Muscle of leg (tissue), 11 donors: ENCODE measurements around the gene HTRA2. TPM values are rescaled to one million over a fixed set of nuclear protein-coding genes. Genes with fewer than 3 reads are reported as not detected.

Experiments
- DNase-seq: peaks from one replicate; pipeline ENCODE4 v3.0.0; 2013
- H3K27ac ChIP-seq: one replicate; pipeline ENCODE4 v1.5.1; 2013; ENCODE audit warnings: mild to moderate bottlenecking, low read length, control low read depth
- H3K27me3 ChIP-seq: one replicate; pipeline ENCODE4 v1.6.1; 2013; ENCODE audit warnings: low read length; ENCODE audit not compliant: control insufficient read depth, insufficient read depth
- H3K36me3 ChIP-seq: one replicate; pipeline ENCODE4 v1.6.1; 2013; ENCODE audit warnings: low read length; ENCODE audit not compliant: control insufficient read depth, insufficient read depth
- H3K4me1 ChIP-seq: one replicate; pipeline ENCODE4 v1.6.1; 2013; ENCODE audit warnings: low read length; ENCODE audit not compliant: control insufficient read depth, insufficient read depth
- H3K4me3 ChIP-seq: one replicate; pipeline ENCODE4 v1.5.1; 2013; ENCODE audit warnings: low read length, control low read depth
- H3K9me3 ChIP-seq: replicated peaks from 2 replicates; pipeline ENCODE4 v1.6.1; 2013; ENCODE audit warnings: low read depth, low read length; ENCODE audit not compliant: control insufficient read depth
- WGBS: methylation state at CpG from one replicate; pipeline ENCODE4 v1.1.5; 2013; ENCODE audit warnings: missing lambda C conversion rate; ENCODE audit not compliant: insufficient coverage; 5-methylcytosine and 5-hydroxymethylcytosine counted together
- polyA plus RNA-seq, 8 donors: library from polyadenylated mRNA; unstranded; fragments of 120-200 nt; gene quantifications; one replicate each; pipeline versions ENCODE4 v1.2.1 to v1.2.3, GENCODE V29; 2013; ENCODE audit warnings: inconsistent platforms in 1 of 8, low replicate concordance in 1 of 8; ENCODE audit not compliant: insufficient read length in 8 of 8, insufficient read depth in 1 of 8
- total RNA-seq: library from RNA; stranded (reverse); fragments of 120-200 nt; gene quantifications from one replicate; pipeline ENCODE4 v1.2.4, GENCODE V29; 2013

Gene HTRA2
- total and polyA plus RNA-seq, 9 donors: 26.1 to 33.0 (median 30.2) TPM

GRCh38 chr2:74489906-74490305 is 39.8 kb upstream of the HTRA2 start:
- 93% methylated on average over 3 of the region's 9 CpGs for WGBS
- Histone ChIP-seq H3K27me3 (no peaks in the 10 kb centered on the region), H3K27ac (no peak overlapping the region), H3K4me1 (no peaks in the 10 kb centered on the region), H3K36me3 (peaks cover 68% of the 10 kb centered on the region), H3K4me3 (no peak overlapping the region), H3K9me3 (no peaks in the 10 kb centered on the region)
- DNase-seq: no peak

GRCh38 chr2:74491648-74492544 is 37.8 kb upstream of the HTRA2 start:
- Histone ChIP-seq H3K27me3 (peaks cover 5% of the 10 kb centered on the region), H3K36me3 (peaks cover 65% of the 10 kb centered on the region), H3K9me3 (no peaks in the 10 kb centered on the region), H3K27ac (no peak overlapping the region), H3K4me1 (no peaks in the 10 kb centered on the region), H3K4me3 (no peak overlapping the region)
- WGBS: 94% methylated on average over 11 of the region's 12 CpGs
- DNase-seq: no peak

- Histone ChIP-seq H3K36me3 (peaks cover 61% of the 10 kb centered on the region), H3K27ac (no peak overlapping the region), H3K9me3 (no peaks in the 10 kb centered on the region), H3K27me3 (peaks cover 22% of the 10 kb centered on the region), H3K4me3 (no peak overlapping the region), H3K4me1 (peaks cover 14% of the 10 kb centered on the region)
- 100% methylated on average over 2 of the region's 3 CpGs for WGBS
- no peak for DNase-seq
Measured at GRCh38 chr2:74493546-74493945, 36.2 kb upstream of the HTRA2 start.

- Histone ChIP-seq H3K4me3 (no peak overlapping the region), H3K4me1 (peaks cover 33% of the 10 kb centered on the region), H3K36me3 (peaks cover 44% of the 10 kb centered on the region), H3K27ac (no peak overlapping the region), H3K27me3 (peaks cover 41% of the 10 kb centered on the region), H3K9me3 (no peaks in the 10 kb centered on the region)
- no peak for DNase-seq
- 100% methylated on average over 1 of the region's 1 CpG for WGBS
Measured at GRCh38 chr2:74495440-74495839, 34.3 kb upstream of the HTRA2 start.

- no peak overlapping the region for H3K27ac ChIP-seq
- WGBS: 19% methylated on average over 13 of the region's 19 CpGs
Measured at GRCh38 chr2:74496997-74497776, 32.5 kb upstream of the HTRA2 start.

GRCh38 chr2:74497777-74498499 is 31.8 kb upstream of the HTRA2 start:
- no peak overlapping the region for H3K27ac ChIP-seq
- peak overlapping the region; percentile 42 for H3K4me3 ChIP-seq
- DNase-seq: peak; percentile 19
- H3K4me1 ChIP-seq: peaks cover 44% of the 10 kb centered on the region
- WGBS: 2% methylated on average over 60 of the region's 61 CpGs
- H3K36me3 ChIP-seq: peaks cover 19% of the 10 kb centered on the region
- H3K27me3 ChIP-seq: peaks cover 66% of the 10 kb centered on the region
- H3K9me3 ChIP-seq: no peaks in the 10 kb centered on the region

More at GRCh38 chr2:74496997-74497776, 32.5 kb upstream of the HTRA2 start:
- no peaks in the 10 kb centered on the region for H3K9me3 ChIP-seq
- H3K4me3 ChIP-seq: peak overlapping the region; percentile 42
- peaks cover 58% of the 10 kb centered on the region for H3K27me3 ChIP-seq
- peaks cover 36% of the 10 kb centered on the region for H3K4me1 ChIP-seq
- peaks cover 27% of the 10 kb centered on the region for H3K36me3 ChIP-seq
- peak; percentile 19 for DNase-seq

GRCh38 chr2:74498500-74499266 is 31.1 kb upstream of the HTRA2 start:
- H3K27me3 ChIP-seq: peaks cover 73% of the 10 kb centered on the region
- under 1% methylated on average over 37 of the region's 41 CpGs for WGBS
- H3K36me3 ChIP-seq: peaks cover 12% of the 10 kb centered on the region
- no peaks in the 10 kb centered on the region for H3K9me3 ChIP-seq
- no peak overlapping the region for H3K27ac ChIP-seq
- peaks cover 51% of the 10 kb centered on the region for H3K4me1 ChIP-seq
- peak; percentile 25 for DNase-seq
- H3K4me3 ChIP-seq: peak overlapping the region; percentile 42

- Histone ChIP-seq H3K27me3 (peaks cover 81% of the 10 kb centered on the region), H3K27ac (no peak within 1 kb of the TSS), H3K9me3 (no peaks in the 10 kb centered on the region), H3K4me3 (peak within 1 kb of the TSS; percentile 42), H3K36me3 (peaks cover 5% of the 10 kb centered on the region), H3K4me1 (peaks cover 58% of the 10 kb centered on the region)
- DNase-seq: peak; percentile 58
- WGBS: under 1% methylated on average over 64 of the region's 65 CpGs
Measured at GRCh38 chr2:74499267-74499939, 30.3 kb upstream of the HTRA2 start, which contains the start of gene LBX2. LBX2 (minus strand) TSS chr2:74499603; CDS start chr2:74499537, 66 bp downstream.
